ENCODE data around the gene ABHD6. TPM values are rescaled to one million over a fixed set of nuclear protein-coding genes. Genes with fewer than 3 reads are reported as not detected.
"Not testable (repeated sequence)": the region's sequence is repeated elsewhere in the genome, so short reads cannot be mapped to it uniquely, and the experiment has no call there.

Gene ABHD6, protein sequence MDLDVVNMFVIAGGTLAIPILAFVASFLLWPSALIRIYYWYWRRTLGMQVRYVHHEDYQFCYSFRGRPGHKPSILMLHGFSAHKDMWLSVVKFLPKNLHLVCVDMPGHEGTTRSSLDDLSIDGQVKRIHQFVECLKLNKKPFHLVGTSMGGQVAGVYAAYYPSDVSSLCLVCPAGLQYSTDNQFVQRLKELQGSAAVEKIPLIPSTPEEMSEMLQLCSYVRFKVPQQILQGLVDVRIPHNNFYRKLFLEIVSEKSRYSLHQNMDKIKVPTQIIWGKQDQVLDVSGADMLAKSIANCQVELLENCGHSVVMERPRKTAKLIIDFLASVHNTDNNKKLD
- polyA plus RNA-seq = 10 to 100 TPM in 1 of 3 donors, 1 to 10 TPM in 2; 2.6 to 10.7 (median 8.2) TPM

- H3K27ac ChIP-seq (ENCODE audit: low read depth, low read length) = no peak within 1 kb of the TSS
Observed at GRCh38 chr3:58237238-58237940, at the start of gene ABHD6. ABHD6 (plus strand) TSS chr3:58237792; CDS start chr3:58256587, 18,795 bp downstream.

GRCh38 chr3:58188173-58188564 is 49.4 kb upstream of the ABHD6 start:
- H3K27ac ChIP-seq (ENCODE audit: low read depth, low read length) = no peak overlapping the region
- WGBS, 3 donors = 63 to 83% (median 80%) methylated on average over 6 of the region's 6 CpGs

More at GRCh38 chr3:58237238-58237940, at the start of gene ABHD6:
- WGBS, 3 donors = 0 to 1% (median 0%) methylated on average over 62 to 77 of the region's 77 CpGs

- no peak overlapping the region for H3K27ac ChIP-seq (ENCODE audit: low read depth, low read length)
- 50 to 76% (median 58%) methylated on average over 10 of the region's 10 CpGs for WGBS, 3 donors
Observed at GRCh38 chr3:58188921-58189451, 48.6 kb upstream of the ABHD6 start.

DNA sequence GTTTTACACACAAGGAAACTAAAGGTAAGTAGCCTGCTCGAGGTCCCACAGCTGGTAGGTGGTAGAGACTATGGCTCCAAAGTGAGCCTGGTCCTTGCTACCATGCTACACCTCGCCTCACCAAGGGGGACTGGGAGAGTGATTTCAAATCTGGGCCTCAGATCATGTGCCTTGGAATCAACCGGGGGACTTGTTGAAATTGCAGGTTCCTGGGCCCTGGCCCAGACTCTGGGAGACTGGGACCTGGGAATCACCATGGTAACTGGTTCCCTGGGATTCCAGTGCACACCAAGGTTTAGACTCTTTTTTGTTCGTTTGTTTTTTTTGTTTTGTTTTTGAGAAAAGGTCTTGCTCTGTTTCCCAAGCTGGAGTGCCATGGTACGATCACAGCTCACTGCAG is 47.9 kb upstream of the ABHD6 start:
- WGBS, 3 donors = 73 to 82% (median 80%) methylated on average over 5 of the region's 5 CpGs
- no peak overlapping the region for H3K27ac ChIP-seq (ENCODE audit: low read depth, low read length)

DNA sequence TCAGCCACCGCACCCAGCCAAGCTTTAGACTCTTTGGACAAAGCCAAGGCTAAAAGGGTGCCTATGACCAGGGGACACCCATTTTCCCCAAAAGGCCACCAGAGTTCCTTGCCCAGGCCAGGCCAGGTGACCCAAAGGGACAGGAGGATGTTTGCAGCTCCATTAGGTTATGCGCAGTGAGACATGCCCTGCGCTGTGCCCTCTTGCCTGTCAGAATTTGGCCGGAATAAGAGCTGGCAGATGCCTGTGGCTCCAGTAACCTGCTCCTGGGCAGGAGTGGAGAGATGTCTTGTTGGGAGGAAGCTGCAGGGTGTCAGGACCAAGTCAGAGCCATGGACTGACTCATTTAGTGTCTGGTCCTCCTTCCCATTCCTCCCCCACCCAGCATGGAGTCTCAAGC is 47.3 kb upstream of the ABHD6 start:
- WGBS, 3 donors = 93 to 100% (median 98%) methylated on average over 4 of the region's 4 CpGs
- H3K27ac ChIP-seq (ENCODE audit: low read depth, low read length) = no peak overlapping the region

GRCh38 chr3:58190882-58191281 is 46.7 kb upstream of the ABHD6 start:
- H3K27ac ChIP-seq (ENCODE audit: low read depth, low read length) = no peak overlapping the region
- 91 to 95% (median 93%) methylated on average over 4 of the region's 4 CpGs for WGBS, 3 donors

DNA sequence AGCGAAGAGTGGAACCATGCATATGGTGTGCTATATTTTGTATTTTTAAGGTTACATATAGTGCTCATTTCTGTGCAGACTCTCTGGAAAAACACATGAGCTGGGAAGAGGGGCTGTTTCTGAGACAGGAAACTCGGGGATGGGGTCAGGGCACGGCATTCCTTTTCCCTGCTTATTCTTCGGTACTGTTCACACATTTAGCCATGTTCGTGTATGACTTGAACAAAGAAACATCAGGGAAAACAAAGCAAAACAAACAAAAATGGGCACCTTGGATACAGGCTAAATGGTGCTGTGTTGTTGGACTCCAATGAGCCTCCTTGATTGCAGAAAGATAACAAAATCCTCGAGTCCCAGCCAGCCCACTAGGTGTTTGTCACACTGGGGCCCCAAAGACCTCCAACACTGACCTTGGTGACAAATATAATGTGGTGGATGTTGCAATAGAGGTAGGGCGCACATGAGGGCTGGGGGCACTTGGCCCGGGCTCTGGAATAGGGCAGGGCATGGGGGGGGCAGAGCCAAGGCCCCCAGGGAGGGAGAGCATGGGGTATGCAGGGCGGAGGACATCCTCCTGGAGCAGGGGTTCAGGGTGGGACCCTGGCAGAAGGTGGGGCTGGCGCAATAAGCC is 46.1 kb upstream of the ABHD6 start:
- no peak overlapping the region for H3K27ac ChIP-seq (ENCODE audit: low read depth, low read length)
- WGBS, 3 donors = 65 to 73% (median 72%) methylated on average over 10 of the region's 10 CpGs

DNA sequence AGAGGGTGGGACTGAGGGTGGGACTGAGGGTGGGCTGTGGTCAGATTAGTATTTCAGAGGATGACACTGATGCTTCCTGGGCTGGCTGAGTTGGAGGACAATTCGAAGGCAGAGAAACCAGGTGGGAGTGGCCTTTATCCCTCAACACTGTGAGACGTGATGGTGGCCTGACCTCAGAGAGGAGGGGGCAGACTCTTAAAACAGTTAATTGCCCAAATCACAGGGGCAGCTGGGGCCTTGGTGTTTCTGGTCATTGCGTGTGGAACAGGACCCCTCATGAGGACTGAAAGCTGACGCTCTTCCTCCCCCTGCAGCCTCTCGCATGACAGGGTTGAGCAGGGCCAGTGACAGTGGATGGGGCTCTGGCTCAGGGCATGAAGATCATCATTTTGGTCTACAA is 45.5 kb upstream of the ABHD6 start:
- no peak overlapping the region for H3K27ac ChIP-seq (ENCODE audit: low read depth, low read length)
- WGBS, 3 donors = 81 to 87% (median 82%) methylated on average over 5 of the region's 5 CpGs

- no peak overlapping the region for H3K27ac ChIP-seq (ENCODE audit: low read depth, low read length)
- 90 to 94% (median 93%) methylated on average over 12 of the region's 12 CpGs for WGBS, 3 donors
Observed at GRCh38 chr3:58193682-58194407, 43.7 kb upstream of the ABHD6 start.

DNA sequence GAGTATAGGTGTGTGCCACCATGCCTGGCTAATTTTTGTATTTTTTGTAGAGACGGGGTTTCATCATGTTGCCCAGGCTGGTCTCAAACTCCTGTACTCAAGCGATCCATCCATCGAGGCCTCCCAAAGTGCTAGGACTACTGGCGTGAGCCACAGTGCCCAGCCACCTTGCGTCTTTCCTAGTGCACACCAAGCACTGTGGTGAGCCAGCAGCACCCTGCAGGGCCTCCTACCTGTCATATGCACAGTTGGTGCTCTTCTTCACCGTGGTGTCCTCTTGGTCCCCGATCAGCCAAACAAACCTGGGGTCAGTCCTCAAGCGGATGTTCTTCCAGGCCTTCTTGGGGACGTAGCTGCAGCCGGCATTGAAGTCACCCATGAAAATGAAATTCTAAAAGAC is 40.0 kb upstream of the ABHD6 start:
- H3K27ac ChIP-seq (ENCODE audit: low read depth, low read length) = no peak overlapping the region
- whole genome bisulfite sequencing, 3 donors = 90 to 97% (median 95%) methylated on average over 10 of the region's 10 CpGs

GRCh38 chr3:58198362-58198761 is 39.2 kb upstream of the ABHD6 start:
- 77 to 86% (median 79%) methylated on average over 8 of the region's 8 CpGs for WGBS, 3 donors
- H3K27ac ChIP-seq (ENCODE audit: low read depth, low read length) = no peak overlapping the region

DNA sequence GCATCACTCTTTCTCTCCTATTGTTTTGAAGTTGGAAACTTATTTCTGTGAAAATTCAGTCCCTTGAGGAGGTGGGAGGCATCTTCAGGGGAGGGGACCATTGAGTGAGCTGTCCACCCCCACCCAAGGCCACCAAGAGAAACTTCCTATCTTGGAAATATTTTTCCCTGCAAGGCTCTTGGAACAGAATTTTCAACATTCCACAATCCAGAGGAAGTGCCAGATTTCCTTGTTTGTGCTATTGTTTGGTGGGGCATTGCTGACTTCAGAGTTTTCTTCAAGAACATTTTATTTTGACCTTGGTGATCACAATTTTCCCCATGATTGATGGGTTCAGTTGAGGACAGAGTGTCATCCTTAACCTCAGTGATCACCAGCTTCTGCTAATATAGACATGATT is 38.8 kb upstream of the ABHD6 start:
- no peak overlapping the region for H3K27ac ChIP-seq (ENCODE audit: low read depth, low read length)

DNA sequence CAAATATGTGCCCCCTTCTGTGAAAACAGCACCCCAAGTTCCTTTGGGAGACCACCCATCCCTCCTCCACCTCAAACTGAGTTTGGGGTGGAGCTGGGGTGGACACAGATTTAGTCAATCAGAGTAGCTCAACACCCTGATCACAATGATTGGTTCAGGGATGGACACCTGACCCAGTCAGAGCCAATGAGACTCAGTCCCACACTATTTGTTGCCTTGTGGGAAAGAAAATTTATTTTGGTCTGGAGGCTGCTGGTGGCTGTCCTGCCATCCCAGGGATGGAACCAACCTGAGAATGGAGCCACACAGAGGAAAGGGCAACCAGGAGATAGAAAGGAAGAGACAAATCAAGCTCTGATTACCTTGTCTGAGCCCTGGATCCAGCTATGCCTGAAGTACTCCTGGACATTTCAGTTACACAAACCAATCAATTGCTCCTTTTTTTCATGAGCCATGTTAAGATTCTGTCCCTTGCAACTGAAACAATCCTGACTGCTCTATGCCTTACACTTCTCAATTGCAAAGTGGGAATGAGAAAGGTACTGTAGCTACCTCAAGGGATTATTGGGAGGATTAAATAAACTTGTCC is 37.4 kb upstream of the ABHD6 start:
- no peak overlapping the region for H3K27ac ChIP-seq (ENCODE audit: low read depth, low read length)

- 26 to 64% (median 28%) methylated on average over 11 of the region's 11 CpGs for WGBS, 3 donors
- H3K27ac ChIP-seq (ENCODE audit: low read depth, low read length) = no peak overlapping the region
Observed at GRCh38 chr3:58200846-58201355, 36.7 kb upstream of the ABHD6 start.

DNA sequence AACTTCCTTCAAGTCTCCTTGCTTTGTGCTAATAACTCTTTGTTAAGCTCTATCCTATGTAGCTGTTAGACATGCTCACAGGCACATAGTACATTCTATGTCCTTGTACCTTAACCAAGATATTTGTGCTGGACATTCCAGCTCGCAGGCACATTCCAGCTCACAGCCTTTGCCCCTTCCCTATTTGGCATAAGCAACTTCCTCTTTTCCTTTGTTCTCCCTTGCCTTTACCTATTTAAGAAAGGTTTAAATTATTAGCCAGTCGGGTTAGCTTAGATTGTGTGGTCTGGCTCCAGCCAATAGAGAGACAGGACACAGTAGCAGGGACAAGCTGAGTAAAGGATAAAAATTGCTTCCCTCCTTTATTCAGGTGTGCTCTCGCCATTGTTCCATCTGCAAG is 36.1 kb upstream of the ABHD6 start:
- 49 to 58% (median 54%) methylated on average over 3 of the region's 3 CpGs for WGBS, 3 donors
- H3K27ac ChIP-seq (ENCODE audit: low read depth, low read length) = not testable (repeated sequence)

DNA sequence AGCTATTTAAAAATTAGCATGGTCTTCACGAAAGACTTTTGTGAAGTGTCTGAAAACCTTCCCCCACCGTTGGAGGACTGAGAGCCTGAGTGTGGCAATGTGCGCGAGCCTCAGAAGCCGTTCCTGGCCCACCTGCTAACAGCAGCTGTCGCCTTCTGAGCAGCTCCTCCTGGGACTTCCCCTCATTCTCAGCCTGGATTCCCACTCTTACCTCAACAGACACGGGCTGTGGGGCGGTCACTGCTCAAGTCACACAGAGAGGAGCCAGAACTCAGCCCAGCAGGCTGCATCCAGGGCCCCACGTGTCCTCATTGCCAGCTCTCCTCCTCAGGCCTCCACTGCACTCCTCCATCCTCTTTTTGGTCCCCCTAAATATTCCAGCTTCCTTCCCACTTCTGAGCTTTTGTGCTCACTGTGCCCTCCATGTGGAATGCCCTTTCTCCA is 34.7 kb upstream of the ABHD6 start:
- 84 to 87% (median 86%) methylated on average over 9 of the region's 9 CpGs for WGBS, 3 donors
- H3K27ac ChIP-seq (ENCODE audit: low read depth, low read length) = no peak overlapping the region

DNA sequence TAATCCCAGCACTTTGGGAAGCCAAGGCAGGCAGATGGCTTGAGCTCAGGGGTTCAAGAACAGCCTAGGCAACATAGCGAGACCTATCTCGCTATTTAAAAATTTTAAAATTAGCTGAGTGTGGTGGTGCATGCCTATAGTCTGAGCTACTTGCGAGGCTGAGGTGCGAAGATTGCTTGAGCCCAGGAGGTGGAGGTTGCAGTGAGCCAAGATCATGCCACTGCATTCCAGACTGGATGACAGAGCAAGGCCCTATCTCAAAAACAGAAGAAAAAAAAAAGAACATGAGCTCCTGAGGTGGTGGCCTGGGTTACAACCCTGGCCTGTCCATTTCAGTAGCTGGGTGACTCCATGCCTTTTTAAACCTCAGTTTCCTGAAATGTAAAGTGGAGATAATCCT is 34.1 kb upstream of the ABHD6 start:
- H3K27ac ChIP-seq (ENCODE audit: low read depth, low read length) = no peak overlapping the region
- WGBS, 3 donors = 95 to 98% (median 96%) methylated on average over 4 of the region's 4 CpGs

- no peak overlapping the region for H3K27ac ChIP-seq (ENCODE audit: low read depth, low read length)
- WGBS, 3 donors = 85 to 91% (median 88%) methylated on average over 4 of the region's 4 CpGs
Observed at GRCh38 chr3:58204720-58205119, 32.9 kb upstream of the ABHD6 start.
